Mesenchymal stem cell (in vitro differentiated cells and primary cell): Measurements from ENCODE around the gene MAP4.

Experiments used
- DNase-seq: peaks from one replicate; pipeline ENCODE4 v3.0.0-alpha.2; 2013
- H2AFZ ChIP-seq: one replicate; pipeline ENCODE4 v1.6.1; 2013; ENCODE audit warnings: low read depth, mild to moderate bottlenecking, control low read depth, inconsistent platforms, low read length, moderate library complexity
- H2AK5ac ChIP-seq: 2 replicates; pipeline ENCODE4 v1.6.1; 2013; ENCODE audit warnings: low read length, moderate library complexity, mild to moderate bottlenecking, inconsistent platforms; ENCODE audit not compliant: severe bottlenecking
- H2BK120ac ChIP-seq: one replicate; pipeline ENCODE4 v1.6.1; 2013; ENCODE audit warnings: low read depth, mild to moderate bottlenecking, inconsistent platforms, low read length, moderate library complexity
- H2BK12ac ChIP-seq, 2 experiments: one replicate each; pipeline ENCODE4 v1.6.1; 2013; ENCODE audit warnings: inconsistent platforms in 2 of 2, low read length in 2 of 2, mild to moderate bottlenecking in 2 of 2, moderate library complexity in 2 of 2, control low read depth in 1 of 2
- H2BK15ac ChIP-seq: one replicate; pipeline ENCODE4 v1.6.1; 2013; ENCODE audit warnings: mild to moderate bottlenecking, low read depth, inconsistent platforms; ENCODE audit not compliant: poor library complexity, severe bottlenecking
- H2BK5ac ChIP-seq: 2 replicates; pipeline ENCODE4 v1.6.1; 2013; ENCODE audit warnings: low read depth, mild to moderate bottlenecking, low read length, control low read depth, inconsistent platforms; ENCODE audit not compliant: poor library complexity, severe bottlenecking
- H3K14ac ChIP-seq, 2 experiments: one replicate each; pipeline ENCODE4 v1.6.1; 2013; ENCODE audit warnings: inconsistent platforms in 2 of 2, low read length in 2 of 2, control low read depth in 1 of 2, mild to moderate bottlenecking in 1 of 2, moderate library complexity in 1 of 2
- H3K18ac ChIP-seq, 2 experiments: one replicate each; pipeline ENCODE4 v1.6.1; 2013; ENCODE audit warnings: inconsistent platforms in 2 of 2, low read length in 2 of 2, control low read depth in 1 of 2, low read depth in 1 of 2, mild to moderate bottlenecking in 1 of 2
- H3K23ac ChIP-seq, 2 experiments: one replicate each; pipeline ENCODE4 v1.6.1; 2013; ENCODE audit warnings: inconsistent platforms in 2 of 2, low read length in 2 of 2, mild to moderate bottlenecking in 2 of 2, moderate library complexity in 2 of 2, control low read depth in 1 of 2
- H3K27ac ChIP-seq: 2 replicates; pipeline ENCODE4 v1.5.1; 2013; ENCODE audit warnings: mild to moderate bottlenecking, moderate library complexity, low read length, control low read depth, inconsistent platforms; ENCODE audit not compliant: poor library complexity, severe bottlenecking
- H3K27me3 ChIP-seq, 2 experiments: 2 replicates each; pipeline versions ENCODE4 v1.6.1 to v1.7.0; 2013; ENCODE audit warnings: low read length in 2 of 2, mild to moderate bottlenecking in 2 of 2, moderate library complexity in 2 of 2, control low read depth in 1 of 2, inconsistent platforms in 1 of 2; ENCODE audit not compliant: control insufficient read depth in 1 of 2, insufficient read depth in 1 of 2
- H3K36me3 ChIP-seq, 2 experiments: 2 replicates each; pipeline versions ENCODE4 v1.6.1 to v1.7.0; 2013; ENCODE audit warnings: low read length in 2 of 2, control low read depth in 1 of 2, inconsistent platforms in 1 of 2, low read depth in 1 of 2, mild to moderate bottlenecking in 1 of 2; ENCODE audit not compliant: insufficient read depth in 2 of 2, control insufficient read depth in 1 of 2
- H3K4ac ChIP-seq, 2 experiments: one replicate each; pipeline ENCODE4 v1.6.1; 2013; ENCODE audit warnings: inconsistent platforms in 2 of 2, low read length in 2 of 2, mild to moderate bottlenecking in 2 of 2, moderate library complexity in 2 of 2, control low read depth in 1 of 2, low read depth in 1 of 2
- H3K4me1 ChIP-seq: 2 replicates; pipeline ENCODE4 v1.6.1; 2013; ENCODE audit warnings: low read depth, low read length, control low read depth; ENCODE audit not compliant: control insufficient read depth, insufficient read depth
- H3K4me2 ChIP-seq: 2 replicates; pipeline ENCODE4 v1.6.1; 2013; ENCODE audit warnings: low read length, mild to moderate bottlenecking, inconsistent platforms; ENCODE audit not compliant: poor library complexity, severe bottlenecking
- H3K4me3 ChIP-seq, 2 experiments: 2 replicates each; pipeline versions ENCODE4 v1.5.1 to v1.7.0; 2013; ENCODE audit warnings: low read length in 2 of 2, mild to moderate bottlenecking in 2 of 2, control low read depth in 1 of 2, low read depth in 1 of 2; ENCODE audit not compliant: insufficient read depth in 1 of 2
- H3K79me1 ChIP-seq: replicated peaks from 2 replicates; pipeline ENCODE4 v1.6.1; 2013; ENCODE audit warnings: mild to moderate bottlenecking, control low read depth, low read length, inconsistent platforms; ENCODE audit not compliant: poor library complexity, severe bottlenecking
- H3K9ac ChIP-seq: 2 replicates; pipeline ENCODE4 v1.7.0; 2013; ENCODE audit warnings: mild to moderate bottlenecking, low read length, moderate library complexity
- H3K9me3 ChIP-seq: 2 replicates; pipeline ENCODE4 v1.7.0; 2013; ENCODE audit warnings: mild to moderate bottlenecking, low read length; ENCODE audit not compliant: control insufficient read depth
- H4K8ac ChIP-seq: one replicate; pipeline ENCODE4 v1.6.1; 2013; ENCODE audit warnings: inconsistent platforms, mild to moderate bottlenecking, low read length, moderate library complexity
- H4K91ac ChIP-seq: one replicate; pipeline ENCODE4 v1.6.1; 2013; ENCODE audit warnings: mild to moderate bottlenecking, low read length, inconsistent platforms
- WGBS: methylation state at CpG from one replicate; pipeline ENCODE4 v1.1.7; 2013; ENCODE audit warnings: mixed read lengths; 5-methylcytosine and 5-hydroxymethylcytosine counted together

The MAP4 gene

DNA sequence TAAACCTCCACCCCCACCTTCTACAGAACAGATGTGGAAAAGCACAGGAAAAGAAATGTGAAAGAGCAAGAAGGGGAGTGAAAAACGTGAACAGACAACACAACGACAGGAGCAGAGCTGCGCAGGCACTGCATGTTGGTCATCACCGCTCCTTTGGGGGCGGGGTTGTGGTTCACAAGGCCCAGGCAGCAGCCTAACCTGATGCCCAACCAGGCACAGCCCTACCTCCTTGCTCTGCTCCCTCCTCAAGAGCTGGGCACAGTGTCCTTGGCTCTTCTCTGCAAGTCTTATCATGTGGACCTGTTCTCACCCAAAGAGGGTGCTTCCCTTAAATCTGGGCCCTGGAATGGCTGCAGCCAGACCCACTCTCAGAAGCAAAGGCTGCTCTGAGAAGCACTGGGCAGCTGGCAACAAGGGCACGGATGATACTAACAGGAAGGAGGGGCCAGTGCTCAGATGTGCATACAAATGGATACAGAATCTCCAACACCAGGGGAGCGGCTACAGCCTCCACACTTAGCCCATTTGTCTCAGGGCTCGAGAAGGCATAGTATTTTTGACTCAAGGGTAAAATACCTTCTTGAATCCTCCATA lies 148.7 kb downstream of the MAP4 start:
- Histone ChIP-seq H4K91ac (no peak overlapping the region), H3K9me3 (no peaks in the 10 kb centered on the region), H3K27me3 (no peaks in the 10 kb centered on the region), H3K4ac (no peak overlapping the region), H3K27ac (no peak overlapping the region), H3K4me2 (no peak overlapping the region), H4K8ac (no peak overlapping the region), H2AFZ (no peak overlapping the region), H3K14ac (no peak overlapping the region), H3K79me1 (peaks cover 53% of the 10 kb centered on the region), H2AK5ac (no peak overlapping the region), H2BK12ac (no peak overlapping the region), H3K4me3 (no peak overlapping the region), H2BK120ac (no peak overlapping the region), H3K4me1 (peaks cover 2% of the 10 kb centered on the region), H3K23ac (no peak overlapping the region), H3K18ac (no peak overlapping the region), H2BK15ac (no peak overlapping the region), H3K36me3 (peaks cover 82 to 90% of the 10 kb centered on the region in 2 experiments), H3K9ac (no peak overlapping the region), H2BK5ac (no peak overlapping the region)
- no peak for DNase-seq
- WGBS = 98% methylated on average over 8 of the region's 8 CpGs

DNA sequence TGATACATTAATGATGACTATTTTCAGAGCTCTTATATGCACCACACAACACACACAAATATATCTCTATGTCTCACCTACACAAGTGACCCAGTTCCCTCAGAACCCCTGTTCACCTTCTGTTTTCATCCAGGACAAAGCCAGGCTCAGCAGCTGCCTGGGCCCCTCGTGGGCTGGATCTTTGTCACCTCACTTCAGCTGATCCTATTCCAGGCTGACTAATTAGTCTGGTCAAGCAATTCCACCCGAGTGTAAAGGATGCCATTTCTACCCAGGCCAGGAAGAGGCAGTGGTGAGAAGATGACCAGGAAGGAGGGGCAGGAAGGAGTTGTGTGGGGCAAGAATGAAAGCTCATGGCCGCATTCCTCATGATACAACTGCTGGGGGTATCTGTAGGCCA lies 151.0 kb downstream of the MAP4 start:
- H3K4me2 ChIP-seq = no peak overlapping the region
- H4K91ac ChIP-seq = no peak overlapping the region
- no peak overlapping the region for H2AFZ ChIP-seq
- no peak overlapping the region for H3K4ac ChIP-seq
- no peak overlapping the region for H2BK12ac ChIP-seq
- WGBS = 83% methylated on average over 3 of the region's 3 CpGs
- H3K9ac ChIP-seq = peak overlapping the region; percentile 22
- no peak overlapping the region for H3K27ac ChIP-seq
- H4K8ac ChIP-seq = no peak overlapping the region
- H2AK5ac ChIP-seq = no peak overlapping the region
- peaks cover 40% of the 10 kb centered on the region for H3K79me1 ChIP-seq
- H3K14ac ChIP-seq = no peak overlapping the region
- no peak overlapping the region for H3K4me3 ChIP-seq
- no peaks in the 10 kb centered on the region for H3K27me3 ChIP-seq
- peaks cover 2% of the 10 kb centered on the region for H3K4me1 ChIP-seq
- no peak overlapping the region for H3K23ac ChIP-seq
- H2BK5ac ChIP-seq = no peak overlapping the region
- H3K18ac ChIP-seq = no peak overlapping the region
- H2BK15ac ChIP-seq = no peak overlapping the region
- peak; percentile 26 for DNase-seq
- peaks cover 75 to 79% of the 10 kb centered on the region in 2 experiments for H3K36me3 ChIP-seq
- H2BK120ac ChIP-seq = no peak overlapping the region
- no peaks in the 10 kb centered on the region for H3K9me3 ChIP-seq

DNA sequence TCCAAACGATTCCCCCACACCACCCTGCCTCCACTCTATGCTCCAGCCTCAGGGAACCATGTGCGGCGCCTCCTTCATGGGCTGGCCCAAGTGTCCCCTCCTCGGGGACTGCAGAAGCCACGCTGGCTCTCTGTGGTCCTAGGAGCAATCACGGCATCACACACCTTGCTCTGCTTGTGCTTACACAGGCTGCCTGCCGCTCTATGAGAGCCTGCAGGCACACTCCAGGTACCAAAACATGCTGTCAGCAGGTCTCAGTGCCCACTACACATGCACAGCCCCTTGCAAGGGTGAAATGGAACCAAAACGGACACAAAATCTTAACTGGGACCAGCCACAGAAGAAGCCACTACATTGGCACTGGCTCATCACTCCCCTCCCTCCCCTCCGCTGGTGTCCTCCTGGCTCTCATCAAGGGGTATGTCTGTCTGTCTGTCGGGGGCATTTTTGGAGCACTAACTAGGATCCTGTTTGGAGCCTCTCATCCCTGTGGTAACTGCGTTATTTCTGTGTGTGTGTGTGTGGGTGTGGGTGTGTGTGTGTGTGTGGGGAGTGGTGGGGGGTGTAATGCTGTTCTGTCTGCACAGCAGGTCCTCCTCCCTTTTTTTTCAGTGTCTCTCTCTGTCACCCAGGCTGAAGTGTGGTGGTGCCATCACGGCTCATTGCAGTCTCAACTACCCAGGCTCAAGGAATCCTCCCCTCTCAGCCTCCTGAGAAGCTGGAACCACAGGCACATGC lies 152.7 kb downstream of the MAP4 start:
- H3K23ac ChIP-seq = no peak overlapping the region
- no peak overlapping the region for H3K18ac ChIP-seq
- H3K4me2 ChIP-seq = no peak overlapping the region
- H3K4me3 ChIP-seq = no peak overlapping the region
- H3K4me1 ChIP-seq = peaks cover 2% of the 10 kb centered on the region
- no peak overlapping the region for H3K14ac ChIP-seq
- DNase-seq = no peak
- H3K27me3 ChIP-seq = no peaks in the 10 kb centered on the region
- H4K91ac ChIP-seq = no peak overlapping the region
- no peak overlapping the region for H2BK12ac ChIP-seq
- no peak overlapping the region for H3K27ac ChIP-seq
- no peak overlapping the region for H2BK120ac ChIP-seq
- peaks cover 34% of the 10 kb centered on the region for H3K79me1 ChIP-seq
- H2BK15ac ChIP-seq = no peak overlapping the region
- H3K36me3 ChIP-seq = peaks cover 70 to 77% of the 10 kb centered on the region in 2 experiments
- peak overlapping the region; percentile 36 for H4K8ac ChIP-seq
- H3K9ac ChIP-seq = no peak overlapping the region
- H3K4ac ChIP-seq = no peak overlapping the region
- 97% methylated on average over 11 of the region's 12 CpGs for WGBS
- H2AK5ac ChIP-seq = no peak overlapping the region
- no peaks in the 10 kb centered on the region for H3K9me3 ChIP-seq
- H2BK5ac ChIP-seq = no peak overlapping the region
- H2AFZ ChIP-seq = peak overlapping the region; percentile 7

DNA sequence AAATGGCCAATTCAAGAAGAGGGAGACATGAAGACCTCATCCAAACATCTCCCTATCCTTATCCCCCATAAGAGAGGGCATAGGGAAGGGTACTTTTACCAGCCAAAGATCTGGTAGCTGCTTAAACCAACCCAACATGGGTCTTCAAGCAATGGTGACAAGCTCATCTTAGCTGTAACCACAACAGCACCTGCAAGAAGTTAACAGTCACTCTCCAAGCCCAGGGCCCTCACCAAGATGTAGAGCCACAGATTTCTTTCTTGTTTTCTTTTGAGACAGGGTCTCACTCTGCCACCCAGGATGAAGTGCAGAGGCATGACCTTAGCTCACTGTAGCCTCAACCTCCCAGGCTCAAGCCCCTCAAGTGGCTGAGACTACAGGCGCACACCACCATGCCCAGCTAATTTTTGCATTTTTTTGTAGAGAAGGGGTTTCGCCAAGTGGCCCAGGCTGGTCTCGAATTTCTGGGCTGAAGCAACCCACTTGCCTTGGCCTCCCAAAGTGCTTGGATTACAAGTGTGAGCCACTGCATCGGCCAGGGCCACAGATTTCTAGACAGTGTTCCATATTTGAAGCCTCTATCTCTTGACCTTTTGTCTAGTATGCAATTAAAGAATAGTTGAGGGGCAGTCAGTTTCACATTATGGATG lies 156.1 kb downstream of the MAP4 start:
- Histone ChIP-seq H2BK15ac (no peak overlapping the region), H3K23ac (no peak overlapping the region), H4K91ac (no peak overlapping the region), H3K27me3 (no peaks in the 10 kb centered on the region), H3K9ac (no peak overlapping the region), H3K9me3 (no peaks in the 10 kb centered on the region), H3K4me3 (no peak overlapping the region), H2BK5ac (no peak overlapping the region), H3K79me1 (peaks cover 27% of the 10 kb centered on the region), H3K14ac (no peak overlapping the region), H3K4ac (no peak overlapping the region), H2BK120ac (no peak overlapping the region), H3K18ac (no peak overlapping the region), H3K4me1 (no peaks in the 10 kb centered on the region), H2AFZ (no peak overlapping the region), H4K8ac (no peak overlapping the region), H2AK5ac (no peak overlapping the region), H3K27ac (no peak overlapping the region), H3K4me2 (no peak overlapping the region), H3K36me3 (peaks cover 63 to 71% of the 10 kb centered on the region in 2 experiments), H2BK12ac (no peak overlapping the region)
- DNase-seq = no peak
- WGBS = 100% methylated on average over 3 of the region's 4 CpGs
